H1 (cell line): ENCODE data around the gene ANKS1B.

Source experiments
- EP300 ChIP-seq, 2 experiments: IDR thresholded peaks; 1 replicate in 1 of 2; 2 replicates in 1 of 2; pipeline ENCODE4 v1.6.1; 2011 to 2012; ENCODE audit warnings: low read depth in 2 of 2, low read length in 2 of 2, mild to moderate bottlenecking in 2 of 2, borderline replicate concordance in 1 of 2, inconsistent platforms in 1 of 2, moderate library complexity in 1 of 2
- GABPA ChIP-seq: IDR thresholded peaks from 2 replicates; pipeline ENCODE4 v1.6.1; 2011; ENCODE audit warnings: mild to moderate bottlenecking, low read length, moderate library complexity, borderline replicate concordance; ENCODE audit not compliant: insufficient read depth
- POLR2AphosphoS5 ChIP-seq: IDR thresholded peaks from 2 replicates; pipeline ENCODE4 v1.6.1; 2011; ENCODE audit warnings: low read depth, low read length
- SRF ChIP-seq: IDR thresholded peaks from 2 replicates; pipeline ENCODE4 v1.6.1; 2011; ENCODE audit warnings: mild to moderate bottlenecking, low read depth, low read length, moderate library complexity
- TF ChIP-seq, protein P1 (sequence below), 3 experiments: IDR thresholded peaks; 1 replicate in 2 of 3; 2 replicates in 1 of 3; pipeline versions ENCODE4 v1.5.1 to v1.6.1; 2011; ENCODE audit warnings: low read length in 3 of 3, mild to moderate bottlenecking in 3 of 3, inconsistent platforms in 2 of 3, low read depth in 1 of 3, moderate library complexity in 1 of 3; ENCODE audit not compliant: insufficient read depth in 1 of 3; ENCODE audit errors: control extremely low read depth in 1 of 3

DNA sequence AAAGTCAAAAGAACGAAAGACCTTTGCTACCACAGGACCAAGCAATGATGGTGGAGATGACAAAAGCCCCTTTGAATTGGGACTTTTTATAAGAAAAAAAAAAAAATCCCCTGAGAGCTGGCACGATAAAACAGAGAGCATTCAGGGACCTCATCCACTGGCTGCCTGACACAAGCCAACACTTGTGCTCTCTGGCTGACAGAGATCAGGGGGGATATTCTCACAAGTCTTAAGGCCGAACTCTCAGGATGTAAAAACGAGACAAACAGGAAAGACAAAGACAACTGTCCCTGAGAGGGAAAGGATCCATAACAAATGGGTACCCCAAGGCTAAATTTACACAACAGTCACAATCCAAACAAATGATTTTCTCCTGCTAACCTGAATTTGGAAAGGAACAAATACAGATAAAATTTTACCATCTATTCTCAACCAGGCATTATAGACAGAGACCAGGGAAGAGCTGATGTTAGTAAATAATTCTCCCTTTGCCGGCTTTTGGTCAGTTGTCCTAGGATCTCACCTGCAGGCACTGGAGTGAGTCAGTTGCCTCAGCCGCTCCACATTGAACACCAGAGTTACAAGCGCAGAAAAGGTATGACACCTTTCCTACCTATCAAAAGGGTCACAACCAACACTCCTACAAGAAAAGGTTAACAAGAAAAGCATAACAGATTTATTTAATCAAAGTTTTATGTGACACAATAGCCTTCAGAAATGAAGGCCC is 375.1 kb downstream of the ANKS1B start:
- TF ChIP-seq, protein P1, sequence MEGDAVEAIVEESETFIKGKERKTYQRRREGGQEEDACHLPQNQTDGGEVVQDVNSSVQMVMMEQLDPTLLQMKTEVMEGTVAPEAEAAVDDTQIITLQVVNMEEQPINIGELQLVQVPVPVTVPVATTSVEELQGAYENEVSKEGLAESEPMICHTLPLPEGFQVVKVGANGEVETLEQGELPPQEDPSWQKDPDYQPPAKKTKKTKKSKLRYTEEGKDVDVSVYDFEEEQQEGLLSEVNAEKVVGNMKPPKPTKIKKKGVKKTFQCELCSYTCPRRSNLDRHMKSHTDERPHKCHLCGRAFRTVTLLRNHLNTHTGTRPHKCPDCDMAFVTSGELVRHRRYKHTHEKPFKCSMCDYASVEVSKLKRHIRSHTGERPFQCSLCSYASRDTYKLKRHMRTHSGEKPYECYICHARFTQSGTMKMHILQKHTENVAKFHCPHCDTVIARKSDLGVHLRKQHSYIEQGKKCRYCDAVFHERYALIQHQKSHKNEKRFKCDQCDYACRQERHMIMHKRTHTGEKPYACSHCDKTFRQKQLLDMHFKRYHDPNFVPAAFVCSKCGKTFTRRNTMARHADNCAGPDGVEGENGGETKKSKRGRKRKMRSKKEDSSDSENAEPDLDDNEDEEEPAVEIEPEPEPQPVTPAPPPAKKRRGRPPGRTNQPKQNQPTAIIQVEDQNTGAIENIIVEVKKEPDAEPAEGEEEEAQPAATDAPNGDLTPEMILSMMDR (IDR thresholded peaks at IDR 0.05; ENCODE audit: control extremely low read depth in 1 of 3, insufficient read depth in 1 of 3, low read depth in 1 of 3, low read length in 3 of 3): no peak
- TF ChIP-seq EP300 (IDR thresholded peaks at IDR 0.05; ENCODE audit: borderline replicate concordance in 1 of 2, low read depth in 2 of 2, low read length in 2 of 2) (no peak), SRF (no peak), GABPA (no peak), POLR2AphosphoS5 (no peak)
